ENCODE results near the gene RAP1B.

DNA sequence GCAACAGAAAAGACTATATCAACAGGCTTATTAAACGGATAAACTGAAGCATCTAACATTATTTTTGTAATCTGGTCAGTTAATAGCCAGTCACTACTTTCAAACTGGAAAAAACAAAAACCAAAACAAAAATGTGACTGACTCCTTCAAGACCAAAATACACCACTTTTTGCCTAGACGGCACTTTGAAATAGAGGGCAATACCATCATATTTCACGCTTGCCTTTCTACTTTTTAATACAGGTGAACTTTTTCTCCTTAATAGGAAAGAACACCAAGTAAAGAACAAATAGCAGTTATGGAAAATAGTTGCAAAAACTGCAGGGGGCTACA is 75.5 kb downstream of the RAP1B start:
- TF ChIP-seq, protein P1, sequence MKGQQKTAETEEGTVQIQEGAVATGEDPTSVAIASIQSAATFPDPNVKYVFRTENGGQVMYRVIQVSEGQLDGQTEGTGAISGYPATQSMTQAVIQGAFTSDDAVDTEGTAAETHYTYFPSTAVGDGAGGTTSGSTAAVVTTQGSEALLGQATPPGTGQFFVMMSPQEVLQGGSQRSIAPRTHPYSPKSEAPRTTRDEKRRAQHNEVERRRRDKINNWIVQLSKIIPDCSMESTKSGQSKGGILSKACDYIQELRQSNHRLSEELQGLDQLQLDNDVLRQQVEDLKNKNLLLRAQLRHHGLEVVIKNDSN (IDR thresholded peaks at IDR 0.05) = no peak
- no peak for TF ChIP-seq EP300 (IDR thresholded peaks at IDR 0.05; ENCODE audit: borderline replicate concordance)
- TF ChIP-seq NFIC (IDR thresholded peaks at IDR 0.05) = no peak
- TF ChIP-seq, protein P2, sequence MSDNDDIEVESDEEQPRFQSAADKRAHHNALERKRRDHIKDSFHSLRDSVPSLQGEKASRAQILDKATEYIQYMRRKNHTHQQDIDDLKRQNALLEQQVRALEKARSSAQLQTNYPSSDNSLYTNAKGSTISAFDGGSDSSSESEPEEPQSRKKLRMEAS (IDR thresholded peaks at IDR 0.05) = no peak
- TF ChIP-seq TCF12 (IDR thresholded peaks at IDR 0.05; ENCODE audit: low read depth) = no peak
- TF ChIP-seq TEAD4 (IDR thresholded peaks at IDR 0.05) = no peak

Measured in Ishikawa (cell line).